Hematopoietic multipotent progenitor cell treated with erythropoietin and hydrocortisone succinate and interleukin-3 and kit ligand, for 15 days (in vitro differentiated cells): Measurements from ENCODE around the gene RIC8B.
A peak's percentile ranks its signal among the peaks of the same experiment; 100 is the strongest.
"Not testable (repeated sequence)": the region's sequence is repeated elsewhere in the genome, so short reads cannot be mapped to it uniquely, and the experiment has no call there.

Source experiments
- DNase-seq: peaks from one replicate; pipeline ENCODE4 v3.0.0-alpha.2; 2015; ENCODE audit warnings: low spot score

RIC8B gene

GRCh38 chr12:106774005-106774807 lies at the start of gene RIC8B:
Gene RIC8B, plus strand, starts transcription at chr12:106774682. Its CDS starts 64 bp downstream, at chr12:106774746.
- peak; percentile 94 for DNase-seq

GRCh38 chr12:106724934-106725333 lies 49.5 kb upstream of the RIC8B start:
- DNase-seq: no peak

GRCh38 chr12:106726603-106727202 lies 47.8 kb upstream of the RIC8B start:
- not testable (repeated sequence) for DNase-seq

GRCh38 chr12:106729611-106730010 lies 44.9 kb upstream of the RIC8B start:
- DNase-seq: no peak

GRCh38 chr12:106732890-106733289 lies 41.6 kb upstream of the RIC8B start:
- DNase-seq: no peak

- DNase-seq: no peak
Measured at GRCh38 chr12:106733660-106734059, 40.8 kb upstream of the RIC8B start.

GRCh38 chr12:106736051-106736957 lies 38.2 kb upstream of the RIC8B start:
- no peak for DNase-seq

GRCh38 chr12:106739318-106739717 lies 35.2 kb upstream of the RIC8B start:
- DNase-seq: no peak

GRCh38 chr12:106739815-106740530 lies 34.5 kb upstream of the RIC8B start:
- DNase-seq: no peak

GRCh38 chr12:106740818-106741217 lies 33.7 kb upstream of the RIC8B start:
- no peak for DNase-seq

- DNase-seq: no peak
Measured at GRCh38 chr12:106741247-106741646, 33.2 kb upstream of the RIC8B start.

GRCh38 chr12:106743270-106743988 lies 31.1 kb upstream of the RIC8B start:
- DNase-seq: no peak

- no peak for DNase-seq
Measured at GRCh38 chr12:106744600-106744999, 29.9 kb upstream of the RIC8B start.

GRCh38 chr12:106745181-106745745 lies 29.2 kb upstream of the RIC8B start:
- DNase-seq: no peak

GRCh38 chr12:106747973-106748436 lies 26.5 kb upstream of the RIC8B start:
- no peak for DNase-seq

- DNase-seq: no peak
Measured at GRCh38 chr12:106750524-106750923, 24.0 kb upstream of the RIC8B start.

GRCh38 chr12:106753526-106753925 lies 21.0 kb upstream of the RIC8B start:
- no peak for DNase-seq

GRCh38 chr12:106754331-106754730 lies 20.2 kb upstream of the RIC8B start:
- DNase-seq: no peak

GRCh38 chr12:106757623-106758348 lies 16.7 kb upstream of the RIC8B start:
- no peak for DNase-seq
